HCT116 (cell line): ENCODE data around the gene KHK. TPM values are rescaled to one million over a fixed set of nuclear protein-coding genes. Genes with fewer than 3 reads are reported as not detected.

Source experiments
- ATAC-seq: fragments of 200-7000 bp; cut with Tn5 transposase; 2 replicates; pipeline ENCODE4 v1.9.1; 2020; ENCODE audit warnings: mild to moderate bottlenecking, moderate library complexity
- BruUV-seq: library from RNA; stranded (reverse); fragments of 400-500 nt; replicated peaks from 2 replicates; lab custom pipeline; 2021; lab: Mats Ljungman, UMichigan
- CTCF ChIA-PET: fragments of 300-600 bp; sonication (Branson Sonifier 250); formaldehyde crosslinking; loops from one replicate; lab custom pipeline; 2021; ENCODE audit warnings: antibody characterized with exemption; lab: Charles Lee
- POLR2A ChIA-PET: fragments of 300-600, 350-600 bp; sonication (Branson Sonifier 250); formaldehyde crosslinking; loops from one replicate; lab custom pipeline; 2021; ENCODE audit warnings: antibody characterized with exemption; lab: Charles Lee
- RAD21 ChIA-PET, 2 experiments: fragments of 300-600 bp; sonication (Branson Sonifier 250); formaldehyde crosslinking; loops; one replicate each; lab custom pipeline; 2023; ENCODE audit warnings: low total read pairs in 2 of 2; ENCODE audit not compliant: uncharacterized antibody in 2 of 2, unreplicated experiment in 2 of 2, low non-redundant PET in 1 of 2; lab: Charles Lee
- DNase-seq: peaks from one replicate; pipeline ENCODE4 v3.0.0-alpha.2; 2010; ENCODE audit warnings: low read depth, low spot score
- H2AFZ ChIP-seq: fragments of 200-600 bp; shearing (Covaris generic), sonication (generic); 2 replicates; pipeline ENCODE4 v1.6.1; 2017; ENCODE audit warnings: low read depth, mixed run types, mixed read lengths, antibody characterized with exemption, low read length; ENCODE audit not compliant: poor library complexity, severe bottlenecking
- H3K27ac ChIP-seq: 2 replicates; pipeline ENCODE4 v1.5.1; 2012; ENCODE audit warnings: low read depth, low read length
- H3K27me3 ChIP-seq: fragments of 200-600 bp; sonication (generic); 2 replicates; pipeline ENCODE4 v1.6.1; 2016; ENCODE audit warnings: mixed run types, low read length, mixed read lengths; ENCODE audit not compliant: insufficient read depth
- H3K36me3 ChIP-seq, 2 experiments: fragments of 200-500 bp in 1 of 2; fragments of 200-600 bp in 1 of 2; sonication (Bioruptor generic) in 1 of 2; sonication (generic) in 1 of 2; 2 replicates each; pipeline versions ENCODE4 v1.5.1 to v1.6.1; 2014 to 2016; ENCODE audit warnings: low read length in 2 of 2, inconsistent platforms in 1 of 2, mixed read lengths in 1 of 2, mixed run types in 1 of 2; ENCODE audit not compliant: insufficient read depth in 2 of 2, control insufficient read depth in 1 of 2
- H3K4me1 ChIP-seq, 2 experiments: fragments of 200-600 bp in 1 of 2; sonication (generic) in 1 of 2; 2 replicates each; pipeline versions ENCODE4 v1.5.1 to v1.6.1; 2012 to 2017; ENCODE audit warnings: low read length in 2 of 2, inconsistent platforms in 1 of 2, mild to moderate bottlenecking in 1 of 2, mixed read lengths in 1 of 2, mixed run types in 1 of 2, moderate library complexity in 1 of 2; ENCODE audit not compliant: insufficient read depth in 2 of 2, control insufficient read depth in 1 of 2
- H3K4me2 ChIP-seq: fragments of 200-600 bp; sonication (generic); 2 replicates; pipeline ENCODE4 v1.6.1; 2017; ENCODE audit warnings: mixed run types, low read length, mixed read lengths
- H3K4me3 ChIP-seq, 2 experiments: fragments of 200-600 bp in 1 of 2; sonication (generic) in 1 of 2; replicated peaks in 1 of 2; 2 replicates each; pipeline ENCODE4 v1.5.1; 2011 to 2016; ENCODE audit warnings: low read length in 2 of 2, control low read depth in 1 of 2, low read depth in 1 of 2, mild to moderate bottlenecking in 1 of 2, mixed read lengths in 1 of 2, mixed run types in 1 of 2
- H3K79me2 ChIP-seq: fragments of 200-600 bp; sonication (generic); 2 replicates; pipeline ENCODE4 v1.6.1; 2017; ENCODE audit warnings: mild to moderate bottlenecking, mixed run types, low read length, moderate library complexity, mixed read lengths; ENCODE audit not compliant: insufficient read depth
- H3K9ac ChIP-seq: fragments of 200-600 bp; sonication (generic); 2 replicates; pipeline ENCODE4 v1.6.1; 2016; ENCODE audit warnings: low read length, mixed read lengths
- H3K9me2 ChIP-seq: fragments of 200-600 bp; sonication (generic), shearing (Covaris generic); 2 replicates; pipeline ENCODE4 v1.6.1; 2017; ENCODE audit warnings: mixed run types, mild to moderate bottlenecking, moderate library complexity; ENCODE audit not compliant: insufficient read depth
- H3K9me3 ChIP-seq, 2 experiments: fragments of 200-500 bp in 1 of 2; fragments of 200-600 bp in 1 of 2; sonication (Bioruptor generic) in 1 of 2; sonication (generic) in 1 of 2; 2 replicates each; pipeline ENCODE4 v1.6.1; 2014 to 2017; ENCODE audit warnings: low read length in 2 of 2, mixed read lengths in 2 of 2, inconsistent platforms in 1 of 2, low read depth in 1 of 2, mild to moderate bottlenecking in 1 of 2, mixed run types in 1 of 2, moderate library complexity in 1 of 2; ENCODE audit not compliant: control insufficient read depth in 1 of 2, insufficient read depth in 1 of 2
- H4K20me1 ChIP-seq: fragments of 200-600 bp; sonication (generic), shearing (Covaris generic); 2 replicates; pipeline ENCODE4 v1.6.1; 2017; ENCODE audit warnings: mixed run types, mild to moderate bottlenecking, moderate library complexity; ENCODE audit not compliant: insufficient read depth
- CEBPB ChIP-seq: IDR thresholded peaks from 2 replicates; pipeline ENCODE4 v1.6.1; 2012; ENCODE audit warnings: low read depth
- EZH2 ChIP-seq: fragments of 200-600 bp; sonication (generic); IDR thresholded peaks from 2 replicates; pipeline ENCODE4 v1.6.1; 2017; ENCODE audit warnings: antibody characterized with exemption, mixed run types
- POLR2A ChIP-seq: IDR thresholded peaks from 2 replicates; pipeline ENCODE4 v1.7.0; 2011; ENCODE audit warnings: borderline replicate concordance; ENCODE audit not compliant: insufficient read depth, insufficient read length; ENCODE audit errors: extremely low read depth
- TCF7L2 ChIP-seq: IDR thresholded peaks from 2 replicates; pipeline ENCODE4 v1.7.0; 2011; ENCODE audit warnings: borderline replicate concordance, inconsistent platforms; ENCODE audit not compliant: insufficient read depth, insufficient read length; ENCODE audit errors: extremely low read depth
- ZNF274 ChIP-seq: fragments of 200-500 bp; sonication (Bioruptor generic); IDR thresholded peaks from 2 replicates; pipeline ENCODE4 v1.6.1; 2014; ENCODE audit warnings: mild to moderate bottlenecking, low read depth, low read length, inconsistent platforms
- intact Hi-C: fragments of 100-400 bp; cut with micrococcal nuclease; formaldehyde crosslinking; loops from 2 replicates; pipeline ENCODE4 v1.10.0; 2022
- total RNA-seq: library from RNA; stranded (reverse); gene quantifications from one replicate; pipeline ENCODE4 v1.2.1, GENCODE V29; 2021; ENCODE audit not compliant: unreplicated experiment
- TF ChIP-seq, protein P1 (sequence below), 3 experiments: fragments of 200-600 bp in 1 of 3; sonication (generic) in 1 of 3; IDR thresholded peaks in 2 of 3; conservative IDR thresholded peaks in 1 of 3; 2 replicates each; pipeline ENCODE4 v1.5.1; 2012 to 2017; ENCODE audit warnings: low read depth in 2 of 3, low read length in 2 of 3, antibody characterized with exemption in 1 of 3, borderline replicate concordance in 1 of 3, control low read depth in 1 of 3, mild to moderate bottlenecking in 1 of 3, mixed read lengths in 1 of 3, mixed run types in 1 of 3, moderate library complexity in 1 of 3; ENCODE audit not compliant: insufficient read depth in 1 of 3
- TF ChIP-seq, protein P2 (sequence below): IDR thresholded peaks from 2 replicates; pipeline ENCODE4 v1.6.1; 2012; ENCODE audit warnings: low read depth
- TF ChIP-seq, protein P3 (sequence below): IDR thresholded peaks from 2 replicates; pipeline ENCODE4 v1.6.1; 2011; ENCODE audit warnings: mild to moderate bottlenecking, low read length, moderate library complexity; ENCODE audit not compliant: insufficient replicate concordance; ENCODE audit errors: extremely low read depth

Gene KHK
- total RNA-seq, 1 experiment from 2014 or later = 6.7 TPM

DNA sequence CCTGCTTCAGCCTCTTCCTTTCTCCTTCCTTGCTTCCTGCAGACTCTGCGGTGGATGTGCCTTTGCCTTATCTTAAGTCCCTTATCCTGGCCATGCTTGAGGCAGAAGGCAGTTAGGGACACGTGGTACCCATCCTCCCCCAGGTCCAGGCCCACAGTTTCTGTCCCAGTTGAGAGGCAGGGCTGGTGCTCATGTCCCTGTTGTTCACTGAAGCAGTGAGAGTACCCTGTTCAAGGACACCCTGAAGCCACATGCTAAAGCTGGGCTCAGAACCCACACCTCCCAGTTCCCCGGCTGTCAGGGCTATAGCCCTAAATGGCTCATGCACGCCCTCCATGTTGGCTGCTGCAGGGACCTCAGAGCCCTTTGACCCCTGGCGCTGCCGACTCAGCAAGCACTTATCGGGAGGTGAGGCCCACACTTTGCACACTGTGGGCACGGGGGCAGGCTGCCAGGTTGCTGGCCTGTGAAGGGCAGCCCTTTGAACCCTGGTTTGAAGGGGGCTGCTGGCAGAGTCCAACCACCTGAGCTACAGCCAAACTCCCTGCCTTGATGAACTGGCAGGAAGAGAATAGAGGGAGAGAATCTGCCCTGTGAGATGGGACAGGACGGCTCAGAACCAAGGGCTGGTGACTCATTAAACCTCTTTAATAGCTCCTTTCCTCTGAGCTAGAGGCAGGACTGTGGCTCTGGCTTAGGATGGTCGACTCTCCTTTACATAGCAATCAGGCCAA lies 6.3 kb downstream of the KHK start (continued):
- TF ChIP-seq, protein P1, sequence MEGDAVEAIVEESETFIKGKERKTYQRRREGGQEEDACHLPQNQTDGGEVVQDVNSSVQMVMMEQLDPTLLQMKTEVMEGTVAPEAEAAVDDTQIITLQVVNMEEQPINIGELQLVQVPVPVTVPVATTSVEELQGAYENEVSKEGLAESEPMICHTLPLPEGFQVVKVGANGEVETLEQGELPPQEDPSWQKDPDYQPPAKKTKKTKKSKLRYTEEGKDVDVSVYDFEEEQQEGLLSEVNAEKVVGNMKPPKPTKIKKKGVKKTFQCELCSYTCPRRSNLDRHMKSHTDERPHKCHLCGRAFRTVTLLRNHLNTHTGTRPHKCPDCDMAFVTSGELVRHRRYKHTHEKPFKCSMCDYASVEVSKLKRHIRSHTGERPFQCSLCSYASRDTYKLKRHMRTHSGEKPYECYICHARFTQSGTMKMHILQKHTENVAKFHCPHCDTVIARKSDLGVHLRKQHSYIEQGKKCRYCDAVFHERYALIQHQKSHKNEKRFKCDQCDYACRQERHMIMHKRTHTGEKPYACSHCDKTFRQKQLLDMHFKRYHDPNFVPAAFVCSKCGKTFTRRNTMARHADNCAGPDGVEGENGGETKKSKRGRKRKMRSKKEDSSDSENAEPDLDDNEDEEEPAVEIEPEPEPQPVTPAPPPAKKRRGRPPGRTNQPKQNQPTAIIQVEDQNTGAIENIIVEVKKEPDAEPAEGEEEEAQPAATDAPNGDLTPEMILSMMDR (IDR thresholded peaks at IDR 0.05 in 2 of 3, conservative IDR thresholded peaks at IDR 0.05 in 1 of 3; ENCODE audit: borderline replicate concordance in 1 of 3, insufficient read depth in 1 of 3, low read depth in 2 of 3, low read length in 2 of 3) = no peak
- no peak for TF ChIP-seq TCF7L2
- TF ChIP-seq, all 23 proteins: peak for 0

DNA sequence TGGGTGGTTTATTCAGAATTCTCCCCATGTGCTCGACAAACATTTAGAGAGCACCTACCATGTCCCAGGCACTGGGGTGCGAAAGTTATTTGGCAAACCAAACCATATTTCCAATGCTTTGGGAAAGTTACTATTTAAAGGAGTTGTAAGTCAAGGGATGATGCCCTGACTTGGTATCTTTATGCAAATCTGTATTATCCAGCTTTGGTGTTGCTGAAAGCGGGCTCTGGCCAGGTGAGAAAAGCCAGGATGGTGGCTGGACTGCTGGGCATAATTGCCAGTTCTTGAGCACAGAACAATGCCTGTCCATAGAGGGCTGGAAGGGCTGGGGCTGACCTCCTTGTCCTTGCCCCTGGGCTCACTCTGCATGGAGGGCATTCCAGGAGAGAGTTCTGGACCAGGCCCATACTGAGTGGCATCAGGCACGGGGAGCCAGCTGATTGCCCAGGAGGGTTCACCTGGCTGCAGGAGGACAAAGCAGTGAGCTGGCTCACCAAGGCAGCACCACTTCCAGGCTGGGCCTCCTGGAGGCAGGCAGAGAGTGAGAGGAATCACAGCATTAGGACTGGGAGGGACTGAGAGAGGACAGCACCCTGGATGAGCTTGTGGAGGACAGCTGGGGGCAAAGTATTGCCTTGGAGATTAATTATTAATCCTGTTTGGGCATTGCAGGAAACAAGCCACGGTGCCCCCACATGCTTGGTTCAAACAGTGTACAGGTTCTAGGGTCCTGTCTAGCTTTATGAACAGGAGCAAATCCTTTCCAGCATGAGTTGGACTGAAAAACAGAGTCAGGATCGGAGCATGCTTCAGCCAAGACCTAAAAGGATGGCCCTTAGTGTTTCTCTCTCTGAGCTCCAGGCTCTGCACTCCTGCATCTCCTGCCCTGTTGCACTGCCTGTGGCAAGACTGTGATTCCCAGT lies 7.1 kb downstream of the KHK start:
- Histone ChIP-seq H3K79me2 (no peaks in the 10 kb centered on the region), H3K4me1 (peaks cover 0 to 9% of the 10 kb centered on the region in 2 experiments; a peak in 1 of 4 replicates), H3K9me2 (no peaks in the 10 kb centered on the region), H3K9me3 (no peaks in the 10 kb centered on the region), H3K36me3 (no peaks in the 10 kb centered on the region), H3K27me3 (no peaks in the 10 kb centered on the region), H3K4me3 (no peak overlapping the region), H4K20me1 (no peaks in the 10 kb centered on the region), H3K4me2 (no peak overlapping the region), H3K27ac (no peak overlapping the region), H2AFZ (no peak overlapping the region), H3K9ac (no peak overlapping the region)
- ChIA-PET RAD21 (no interaction called here), POLR2A (no interaction called here), CTCF (no interaction called here)
- intact Hi-C loops = no loop called here
- TF ChIP-seq, protein P1 (IDR thresholded peaks at IDR 0.05 in 2 of 3, conservative IDR thresholded peaks at IDR 0.05 in 1 of 3; ENCODE audit: borderline replicate concordance in 1 of 3, insufficient read depth in 1 of 3, low read depth in 2 of 3, low read length in 2 of 3) = no peak
- TF ChIP-seq POLR2A (no peak), CEBPB (no peak), EZH2 (no peak), ZNF274 (no peak)
- TF ChIP-seq, protein P2, sequence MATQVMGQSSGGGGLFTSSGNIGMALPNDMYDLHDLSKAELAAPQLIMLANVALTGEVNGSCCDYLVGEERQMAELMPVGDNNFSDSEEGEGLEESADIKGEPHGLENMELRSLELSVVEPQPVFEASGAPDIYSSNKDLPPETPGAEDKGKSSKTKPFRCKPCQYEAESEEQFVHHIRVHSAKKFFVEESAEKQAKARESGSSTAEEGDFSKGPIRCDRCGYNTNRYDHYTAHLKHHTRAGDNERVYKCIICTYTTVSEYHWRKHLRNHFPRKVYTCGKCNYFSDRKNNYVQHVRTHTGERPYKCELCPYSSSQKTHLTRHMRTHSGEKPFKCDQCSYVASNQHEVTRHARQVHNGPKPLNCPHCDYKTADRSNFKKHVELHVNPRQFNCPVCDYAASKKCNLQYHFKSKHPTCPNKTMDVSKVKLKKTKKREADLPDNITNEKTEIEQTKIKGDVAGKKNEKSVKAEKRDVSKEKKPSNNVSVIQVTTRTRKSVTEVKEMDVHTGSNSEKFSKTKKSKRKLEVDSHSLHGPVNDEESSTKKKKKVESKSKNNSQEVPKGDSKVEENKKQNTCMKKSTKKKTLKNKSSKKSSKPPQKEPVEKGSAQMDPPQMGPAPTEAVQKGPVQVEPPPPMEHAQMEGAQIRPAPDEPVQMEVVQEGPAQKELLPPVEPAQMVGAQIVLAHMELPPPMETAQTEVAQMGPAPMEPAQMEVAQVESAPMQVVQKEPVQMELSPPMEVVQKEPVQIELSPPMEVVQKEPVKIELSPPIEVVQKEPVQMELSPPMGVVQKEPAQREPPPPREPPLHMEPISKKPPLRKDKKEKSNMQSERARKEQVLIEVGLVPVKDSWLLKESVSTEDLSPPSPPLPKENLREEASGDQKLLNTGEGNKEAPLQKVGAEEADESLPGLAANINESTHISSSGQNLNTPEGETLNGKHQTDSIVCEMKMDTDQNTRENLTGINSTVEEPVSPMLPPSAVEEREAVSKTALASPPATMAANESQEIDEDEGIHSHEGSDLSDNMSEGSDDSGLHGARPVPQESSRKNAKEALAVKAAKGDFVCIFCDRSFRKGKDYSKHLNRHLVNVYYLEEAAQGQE = no peak
- TF ChIP-seq, protein P3, sequence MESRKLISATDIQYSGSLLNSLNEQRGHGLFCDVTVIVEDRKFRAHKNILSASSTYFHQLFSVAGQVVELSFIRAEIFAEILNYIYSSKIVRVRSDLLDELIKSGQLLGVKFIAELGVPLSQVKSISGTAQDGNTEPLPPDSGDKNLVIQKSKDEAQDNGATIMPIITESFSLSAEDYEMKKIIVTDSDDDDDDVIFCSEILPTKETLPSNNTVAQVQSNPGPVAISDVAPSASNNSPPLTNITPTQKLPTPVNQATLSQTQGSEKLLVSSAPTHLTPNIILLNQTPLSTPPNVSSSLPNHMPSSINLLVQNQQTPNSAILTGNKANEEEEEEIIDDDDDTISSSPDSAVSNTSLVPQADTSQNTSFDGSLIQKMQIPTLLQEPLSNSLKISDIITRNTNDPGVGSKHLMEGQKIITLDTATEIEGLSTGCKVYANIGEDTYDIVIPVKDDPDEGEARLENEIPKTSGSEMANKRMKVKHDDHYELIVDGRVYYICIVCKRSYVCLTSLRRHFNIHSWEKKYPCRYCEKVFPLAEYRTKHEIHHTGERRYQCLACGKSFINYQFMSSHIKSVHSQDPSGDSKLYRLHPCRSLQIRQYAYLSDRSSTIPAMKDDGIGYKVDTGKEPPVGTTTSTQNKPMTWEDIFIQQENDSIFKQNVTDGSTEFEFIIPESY = no peak
- no peak for DNase-seq
- BruUV-seq = no TSS peak
- no peak for ATAC-seq
